AG04450 (cell line): ENCODE measurements around the gene GSAP. TPM values are rescaled to one million over a fixed set of nuclear protein-coding genes. Genes with fewer than 3 reads are reported as not detected.
"Not testable (repeated sequence)": the region's sequence is repeated elsewhere in the genome, so short reads cannot be mapped to it uniquely, and the experiment has no call there.

Experiments
- CTCF ChIA-PET: fragments of 300-600, 350-600 bp; formaldehyde crosslinking; extraction: SDS; loops from one replicate; lab custom pipeline; 2022; ENCODE audit warnings: antibody characterized with exemption, inconsistent platforms; lab: Charles Lee
- POLR2A ChIA-PET: fragments of 350-600 bp; formaldehyde crosslinking; extraction: SDS; loops from one replicate; lab custom pipeline; 2021; ENCODE audit warnings: antibody characterized with exemption, inconsistent platforms; lab: Yijun Ruan, JAX
- DNase-seq: peaks from one replicate; pipeline ENCODE4 v3.0.0-alpha.2; 2011; ENCODE audit warnings: low read depth, low spot score
- H3K27ac ChIP-seq: one replicate; pipeline ENCODE4 v1.5.1; 2012; ENCODE audit warnings: low read depth, low read length, control low read depth
- H3K27me3 ChIP-seq: one replicate; pipeline ENCODE4 v1.6.0; 2012; ENCODE audit warnings: low read length; ENCODE audit not compliant: control insufficient read depth, insufficient read depth
- H3K4me3 ChIP-seq: 2 replicates; pipeline ENCODE4 v1.5.1; 2011; ENCODE audit warnings: mild to moderate bottlenecking, low read depth, low read length, control low read depth
- H3K9me3 ChIP-seq: 2 replicates; pipeline ENCODE4 v1.5.1; 2012; ENCODE audit warnings: low read length; ENCODE audit not compliant: control insufficient read depth, insufficient read depth
- CTCF ChIP-seq: IDR thresholded peaks from 2 replicates; pipeline ENCODE4 v1.5.1; 2011; ENCODE audit warnings: low read depth, low read length, control low read depth, inconsistent platforms
- polyA plus RNA-seq: library from polyadenylated mRNA; depleted of rRNA; stranded (reverse); fragments of >200 nt; gene quantifications from 2 replicates; pipeline ENCODE4 v1.2.3, GENCODE V29; 2011

GSAP gene
- polyA plus RNA-seq, 1 experiment, result 8.9 TPM

GRCh38 chr7:77282897-77283296 is 133.3 kb downstream of the GSAP start:
- Histone ChIP-seq H3K9me3 (peaks cover 2% of the 10 kb centered on the region; the same call in 1 of the 2 replicates), H3K27me3 (no peaks in the 10 kb centered on the region), H3K4me3 (no peak overlapping the region), H3K27ac (no peak overlapping the region)
- no peak for TF ChIP-seq CTCF
- POLR2A ChIA-PET, result no interaction called here
- CTCF ChIA-PET, result interaction anchor here (1.0 kb wide), 1 partner anchor 170 kb away, joined by 11 read pairs; no protein-coding TSS in a partner anchor
- no peak for DNase-seq

DNA sequence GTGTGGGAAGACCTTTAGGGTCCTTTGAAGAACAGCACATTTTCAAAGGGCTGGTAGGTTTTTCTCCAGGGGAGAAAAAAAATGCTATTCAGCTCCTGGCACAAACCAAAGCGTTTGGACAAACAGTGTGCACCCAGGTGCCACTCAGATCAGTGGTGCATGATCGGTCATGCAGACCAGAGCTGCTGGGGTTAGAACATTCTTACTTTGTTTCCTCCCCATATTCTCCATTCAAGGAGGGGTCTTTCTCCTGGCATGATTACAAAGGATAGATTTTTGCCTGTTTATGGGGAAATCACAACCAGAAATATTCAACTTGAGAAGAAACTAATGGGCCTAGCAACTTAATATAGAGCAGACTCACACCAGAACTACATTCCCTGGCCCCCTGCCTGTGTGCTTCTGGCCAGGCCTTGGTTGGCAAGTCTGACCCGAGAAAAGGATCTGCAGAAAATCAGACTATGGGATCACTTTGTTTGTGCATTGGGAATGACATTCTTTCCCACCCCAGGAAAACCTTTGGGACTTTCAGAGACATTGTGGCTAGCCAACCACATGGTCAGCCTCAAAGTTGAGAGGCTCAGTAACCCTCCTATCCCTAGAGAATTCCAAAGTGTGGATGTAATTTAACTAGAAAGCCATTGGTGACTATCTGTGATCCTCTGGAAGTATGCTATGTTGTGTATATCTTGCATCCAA is 134.2 kb downstream of the GSAP start:
- DNase-seq, result no peak
- CTCF ChIA-PET, result interaction anchor here (0.6 kb wide), 1 partner anchor 169 kb away, joined by 4 read pairs; no protein-coding TSS in a partner anchor
- Histone ChIP-seq H3K27ac (no peak overlapping the region), H3K9me3 (no peaks in the 10 kb centered on the region), H3K27me3 (no peaks in the 10 kb centered on the region), H3K4me3 (no peak overlapping the region)
- no peak for TF ChIP-seq CTCF
- POLR2A ChIA-PET, result no interaction called here

- Histone ChIP-seq H3K9me3 (no peaks in the 10 kb centered on the region), H3K4me3 (no peak overlapping the region), H3K27me3 (no peaks in the 10 kb centered on the region), H3K27ac (peak overlapping the region; percentile 69)
- CTCF ChIA-PET, result interaction anchor here (0.5 to 7.2 kb wide), 4 partner anchors 23 to 152 kb away, joined by 3 to 54 read pairs (median 4); no protein-coding TSS in a partner anchor
- TF ChIP-seq CTCF, result no peak
- POLR2A ChIA-PET, result interaction anchor here (0.6 to 1.9 kb wide), 4 partner anchors 18 to 262 kb away, joined by 3 to 21 read pairs (median 5); no protein-coding TSS in a partner anchor
- DNase-seq, result peak; percentile 23
Observed at GRCh38 chr7:77276120-77276519, 140.0 kb downstream of the GSAP start.

DNA sequence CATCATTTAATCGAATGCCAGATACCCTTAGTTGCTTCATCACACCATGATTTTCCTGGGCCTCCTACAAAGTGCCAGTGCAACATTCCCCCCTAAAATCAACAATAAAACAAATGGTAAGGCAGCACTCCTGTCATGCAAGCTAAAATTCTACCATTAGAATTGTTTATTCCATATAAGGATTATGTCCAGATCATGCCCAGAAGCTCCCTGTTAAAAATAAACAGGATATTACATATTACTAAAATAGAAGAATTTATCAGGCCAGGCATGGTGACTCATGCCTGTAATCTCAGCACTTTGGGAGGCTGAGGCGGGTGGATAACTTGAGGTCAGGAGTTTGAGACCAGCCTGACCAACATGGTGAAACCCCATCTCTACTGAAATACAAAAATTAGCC is 140.5 kb downstream of the GSAP start:
- H3K27me3 ChIP-seq, H3K9me3 ChIP-seq, H3K4me3 ChIP-seq: not testable (repeated sequence)
- H3K27ac ChIP-seq, result peak overlapping the region; percentile 69
- DNase-seq, result peak; percentile 58
- ChIA-PET CTCF (interaction anchor here (0.5 to 7.2 kb wide), 4 partner anchors 23 to 151 kb away, joined by 3 to 54 read pairs (median 4); no protein-coding TSS in a partner anchor), POLR2A (interaction anchor here (0.7 to 1.9 kb wide), 4 partner anchors 18 to 153 kb away, joined by 3 to 21 read pairs (median 4); partner anchors contain the start of gene CCDC146)

- CTCF ChIA-PET, result interaction anchor here (7.2 kb wide), 1 partner anchor 23 kb away, joined by 54 read pairs; no protein-coding TSS in a partner anchor
- Histone ChIP-seq H3K9me3 (no peaks in the 10 kb centered on the region), H3K4me3 (no peak overlapping the region), H3K27me3 (no peaks in the 10 kb centered on the region), H3K27ac (no peak overlapping the region)
- POLR2A ChIA-PET, result no interaction called here
- no peak for DNase-seq
- no peak for TF ChIP-seq CTCF
Observed at GRCh38 chr7:77271766-77272165, 144.4 kb downstream of the GSAP start.
